Glutamatergic neuron (in vitro differentiated cells): ENCODE results near the gene GRIK4. TPM values are rescaled to one million over a fixed set of nuclear protein-coding genes. Genes with fewer than 3 reads are reported as not detected.

Experiments used
- DNase-seq: peaks from one replicate; pipeline ENCODE4 v3.0.0; 2022
- H3K27ac Mint-ChIP-seq: one replicate; pipeline ENCODE4 v1.8.0; 2020; ENCODE audit warnings: mild to moderate bottlenecking, mixed read lengths, inconsistent platforms; ENCODE audit not compliant: unreplicated experiment
- H3K27me3 Mint-ChIP-seq: one replicate; pipeline ENCODE4 v1.8.0; 2020; ENCODE audit warnings: mild to moderate bottlenecking, moderate library complexity, mixed read lengths, inconsistent platforms; ENCODE audit not compliant: unreplicated experiment
- H3K36me3 Mint-ChIP-seq: one replicate; pipeline ENCODE4 v1.8.0; 2020; ENCODE audit warnings: mild to moderate bottlenecking, mixed read lengths, inconsistent platforms; ENCODE audit not compliant: unreplicated experiment
- H3K4me1 Mint-ChIP-seq: one replicate; pipeline ENCODE4 v1.8.0; 2020; ENCODE audit warnings: mild to moderate bottlenecking, low read depth, mixed read lengths, inconsistent platforms; ENCODE audit not compliant: unreplicated experiment
- H3K4me3 Mint-ChIP-seq: one replicate; pipeline ENCODE4 v1.8.0; 2020; ENCODE audit warnings: mild to moderate bottlenecking, mixed read lengths, inconsistent platforms; ENCODE audit not compliant: unreplicated experiment
- H3K9me3 Mint-ChIP-seq: one replicate; pipeline ENCODE4 v1.8.0; 2020; ENCODE audit warnings: mild to moderate bottlenecking, moderate library complexity, mixed read lengths, inconsistent platforms; ENCODE audit not compliant: unreplicated experiment
- CTCF ChIP-seq: fragments of 200-600 bp; sonication (generic); IDR thresholded peaks from one replicate; pipeline ENCODE4 v1.5.0; 2021; ENCODE audit not compliant: partially characterized antibody, unreplicated experiment
- total RNA-seq: library from RNA; stranded (reverse); fragmentation: NEBNext Ultra II Directional; extraction: Animal tissue kit (Norgen Biotek cat#: 25700); gene quantifications from one replicate; pipeline ENCODE4 v1.2.1, GENCODE V29; 2021; ENCODE audit not compliant: unreplicated experiment

GRIK4 gene
- total RNA-seq, 1 donor from 2014 or later = 3.6 TPM

GRCh38 chr11:120995184-120995583, 483.6 kb downstream of the GRIK4 start:
- Mint-ChIP-seq H3K27me3 (no peaks in the 10 kb centered on the region), H3K36me3 (no peaks in the 10 kb centered on the region), H3K4me1 (no peaks in the 10 kb centered on the region), H3K9me3 (no peaks in the 10 kb centered on the region), H3K27ac (no peak overlapping the region), H3K4me3 (no peak overlapping the region)
- TF ChIP-seq CTCF = no peak
- no peak for DNase-seq

GRCh38 chr11:120996973-120997372, 485.4 kb downstream of the GRIK4 start:
- no peak for DNase-seq
- no peak overlapping the region for H3K27ac Mint-ChIP-seq
- H3K27me3 Mint-ChIP-seq = no peaks in the 10 kb centered on the region
- H3K4me3 Mint-ChIP-seq = no peak overlapping the region
- no peaks in the 10 kb centered on the region for H3K36me3 Mint-ChIP-seq
- no peaks in the 10 kb centered on the region for H3K4me1 Mint-ChIP-seq
- TF ChIP-seq CTCF = no peak
- no peaks in the 10 kb centered on the region for H3K9me3 Mint-ChIP-seq

- Mint-ChIP-seq H3K9me3 (no peaks in the 10 kb centered on the region), H3K27me3 (no peaks in the 10 kb centered on the region), H3K4me1 (peaks cover 5% of the 10 kb centered on the region), H3K27ac (no peak overlapping the region), H3K4me3 (no peak overlapping the region), H3K36me3 (no peaks in the 10 kb centered on the region)
- no peak for TF ChIP-seq CTCF
- no peak for DNase-seq
Observed at GRCh38 chr11:120998581-120998980, 487.0 kb downstream of the GRIK4 start.

- no peaks in the 10 kb centered on the region for H3K27me3 Mint-ChIP-seq
Observed at GRCh38 chr11:121004206-121004840, 492.8 kb downstream of the GRIK4 start.

More at GRCh38 chr11:121004206-121004840, 492.8 kb downstream of the GRIK4 start:
- TF ChIP-seq CTCF = no peak
- Mint-ChIP-seq H3K4me3 (no peak overlapping the region), H3K4me1 (peaks cover 5% of the 10 kb centered on the region), H3K27ac (no peak overlapping the region), H3K9me3 (no peaks in the 10 kb centered on the region), H3K36me3 (no peaks in the 10 kb centered on the region)
- no peak for DNase-seq
